Thoracic aorta (tissue), 2 donors: ENCODE measurements around the gene TRMT2A. TPM values are rescaled to one million over a fixed set of nuclear protein-coding genes. Genes with fewer than 3 reads are reported as not detected.
A peak's percentile ranks its signal among the peaks of the same experiment; 100 is the strongest.

Experiments
- ATAC-seq: fragments of 150-250 bp; one replicate; pipeline ENCODE4 v1.8.0; 2017; ENCODE audit warnings: low read depth; ENCODE audit not compliant: insufficient number of reproducible peaks, low FRiP score
- DNase-seq: peaks from one replicate; pipeline ENCODE4 v3.0.0-alpha.2; 2020; ENCODE audit warnings: low spot score
- H3K27ac ChIP-seq, 2 donors: fragments of 200-600 bp; sonication (generic); 1 replicate in 1 of 2; 2 replicates in 1 of 2; pipeline ENCODE4 v1.5.1; 2016; ENCODE audit warnings: mild to moderate bottlenecking in 2 of 2, moderate library complexity in 2 of 2
- H3K27me3 ChIP-seq: fragments of 200-600 bp; sonication (generic); replicated peaks from 2 replicates; pipeline ENCODE4 v1.6.0; 2016; ENCODE audit warnings: mild to moderate bottlenecking; ENCODE audit not compliant: insufficient read depth
- H3K36me3 ChIP-seq: fragments of 200-600 bp; sonication (generic); one replicate; pipeline ENCODE4 v1.5.1; 2016
- H3K4me1 ChIP-seq, 2 donors: fragments of 200-600 bp; sonication (generic); 1 replicate in 1 of 2; 2 replicates in 1 of 2; pipeline versions ENCODE4 v1.5.1 to v1.6.0; 2016; ENCODE audit warnings: low read depth in 2 of 2, mild to moderate bottlenecking in 1 of 2; ENCODE audit not compliant: control insufficient read depth in 1 of 2
- H3K4me3 ChIP-seq: fragments of 200-600 bp; sonication (generic); 2 replicates; pipeline ENCODE4 v1.5.1; 2016; ENCODE audit warnings: mild to moderate bottlenecking
- H3K9me3 ChIP-seq: fragments of 200-600 bp; sonication (generic); 2 replicates; pipeline ENCODE4 v1.5.1; 2016
- total RNA-seq, 2 donors: library from RNA; depleted of rRNA; stranded (reverse); fragments of >200 nt; gene quantifications; one replicate each; pipeline versions ENCODE4 v1.1.0 to v1.2.3, GENCODE V29; 2016
- TF ChIP-seq, protein P1 (sequence below): fragments of 200-600 bp; sonication (generic); IDR thresholded peaks from one replicate; pipeline ENCODE4 v1.5.1; 2019; ENCODE audit warnings: antibody characterized with exemption

Gene TRMT2A
- total RNA-seq, 2 donors from 2014 or later = 61.8 to 94.8 TPM

GRCh38 chr22:20136603-20136873 is 19.5 kb upstream of the TRMT2A start:
- ATAC-seq (no peak), DNase-seq (no peak)
- peaks cover 4% of the 10 kb centered on the region for H3K36me3 ChIP-seq
- no peaks in the 10 kb centered on the region for H3K27me3 ChIP-seq
- TF ChIP-seq, protein P1, sequence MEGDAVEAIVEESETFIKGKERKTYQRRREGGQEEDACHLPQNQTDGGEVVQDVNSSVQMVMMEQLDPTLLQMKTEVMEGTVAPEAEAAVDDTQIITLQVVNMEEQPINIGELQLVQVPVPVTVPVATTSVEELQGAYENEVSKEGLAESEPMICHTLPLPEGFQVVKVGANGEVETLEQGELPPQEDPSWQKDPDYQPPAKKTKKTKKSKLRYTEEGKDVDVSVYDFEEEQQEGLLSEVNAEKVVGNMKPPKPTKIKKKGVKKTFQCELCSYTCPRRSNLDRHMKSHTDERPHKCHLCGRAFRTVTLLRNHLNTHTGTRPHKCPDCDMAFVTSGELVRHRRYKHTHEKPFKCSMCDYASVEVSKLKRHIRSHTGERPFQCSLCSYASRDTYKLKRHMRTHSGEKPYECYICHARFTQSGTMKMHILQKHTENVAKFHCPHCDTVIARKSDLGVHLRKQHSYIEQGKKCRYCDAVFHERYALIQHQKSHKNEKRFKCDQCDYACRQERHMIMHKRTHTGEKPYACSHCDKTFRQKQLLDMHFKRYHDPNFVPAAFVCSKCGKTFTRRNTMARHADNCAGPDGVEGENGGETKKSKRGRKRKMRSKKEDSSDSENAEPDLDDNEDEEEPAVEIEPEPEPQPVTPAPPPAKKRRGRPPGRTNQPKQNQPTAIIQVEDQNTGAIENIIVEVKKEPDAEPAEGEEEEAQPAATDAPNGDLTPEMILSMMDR = no peak
- H3K27ac ChIP-seq = no peak overlapping the region
- no peak overlapping the region for H3K4me3 ChIP-seq
- H3K4me1 ChIP-seq = peaks cover 41 to 64% of the 10 kb centered on the region in 2 donors
- no peaks in the 10 kb centered on the region for H3K9me3 ChIP-seq

DNA sequence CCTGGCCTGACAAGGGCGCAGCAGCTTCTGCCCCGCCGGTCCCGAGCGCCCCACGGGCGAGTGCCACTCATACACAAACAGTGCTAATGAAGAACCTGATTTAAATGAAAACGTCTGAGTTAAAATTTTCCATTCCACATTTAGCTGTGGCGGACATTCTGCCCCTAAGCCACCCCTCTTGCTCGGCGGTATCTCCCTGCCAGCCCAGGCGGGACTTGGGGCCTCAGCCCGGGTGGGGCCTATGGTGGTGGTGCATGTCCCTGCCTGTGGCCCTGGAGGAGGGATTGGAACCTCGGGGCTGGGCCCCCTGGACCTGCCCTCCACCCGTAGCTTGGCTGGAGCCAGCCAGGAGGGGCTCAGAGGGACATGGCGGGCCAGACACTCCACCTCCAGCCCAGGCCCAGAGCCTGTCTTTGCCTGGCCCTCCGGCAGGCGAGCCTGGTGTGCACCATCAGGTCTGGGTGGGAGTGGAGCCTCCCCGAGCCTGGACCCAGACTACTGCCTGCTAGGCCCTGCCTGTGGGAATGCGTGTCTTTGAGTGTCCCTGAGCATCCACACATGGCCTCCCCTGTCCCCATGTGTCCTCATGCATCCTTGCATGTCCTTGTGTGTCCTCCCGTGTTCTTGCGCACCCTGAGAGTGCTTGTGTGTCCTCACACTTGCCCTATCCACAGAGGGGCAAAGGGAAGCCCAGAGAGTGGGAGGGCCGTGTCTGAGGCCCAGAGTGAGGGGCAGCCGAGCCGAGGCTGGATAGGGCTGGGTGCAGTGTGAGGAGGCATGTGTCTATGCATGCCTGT is 19.0 kb upstream of the TRMT2A start:
- H3K27ac ChIP-seq = no peak overlapping the region
- peaks cover 41 to 61% of the 10 kb centered on the region in 2 donors for H3K4me1 ChIP-seq

GRCh38 chr22:20135265-20135664 is 18.2 kb upstream of the TRMT2A start:
- H3K9me3 ChIP-seq = no peaks in the 10 kb centered on the region
- H3K36me3 ChIP-seq = peaks cover 4% of the 10 kb centered on the region
- no peak for ATAC-seq
- no peak overlapping the region for H3K27ac ChIP-seq
- no peak overlapping the region for H3K4me3 ChIP-seq
- H3K27me3 ChIP-seq = no peaks in the 10 kb centered on the region
- DNase-seq = no peak
- TF ChIP-seq, protein P1 = no peak
- H3K4me1 ChIP-seq = peaks cover 41 to 67% of the 10 kb centered on the region in 2 donors

More for the DNA sequence above, 19.0 kb upstream of the TRMT2A start:
- ATAC-seq (no peak), DNase-seq (no peak)
- TF ChIP-seq, protein P1 = no peak
- Histone ChIP-seq H3K4me3 (no peak overlapping the region), H3K27me3 (no peaks in the 10 kb centered on the region), H3K9me3 (no peaks in the 10 kb centered on the region), H3K36me3 (peaks cover 4% of the 10 kb centered on the region)

- H3K4me1 ChIP-seq = peaks cover 41 to 71% of the 10 kb centered on the region in 2 donors
- no peak overlapping the region for H3K4me3 ChIP-seq
- H3K36me3 ChIP-seq = no peaks in the 10 kb centered on the region
- H3K9me3 ChIP-seq = no peaks in the 10 kb centered on the region
- DNase-seq = no peak
- no peak overlapping the region for H3K27ac ChIP-seq
- TF ChIP-seq, protein P1 = no peak
- H3K27me3 ChIP-seq = no peaks in the 10 kb centered on the region
- no peak for ATAC-seq
Observed at GRCh38 chr22:20133930-20134549, 17.0 kb upstream of the TRMT2A start.

- no peaks in the 10 kb centered on the region for H3K9me3 ChIP-seq
- H3K27ac ChIP-seq = no peak overlapping the region
- peak overlapping the region; percentile 87 for H3K4me3 ChIP-seq
- no peaks in the 10 kb centered on the region for H3K36me3 ChIP-seq
- peaks cover 36 to 63% of the 10 kb centered on the region in 2 donors for H3K4me1 ChIP-seq
- no peaks in the 10 kb centered on the region for H3K27me3 ChIP-seq
- no peak for ATAC-seq
- TF ChIP-seq, protein P1 = no peak
- DNase-seq = no peak
Observed at GRCh38 chr22:20132686-20133246, 15.7 kb upstream of the TRMT2A start.
